ENCODE data around the gene RBM5.

The RBM5 gene

DNA sequence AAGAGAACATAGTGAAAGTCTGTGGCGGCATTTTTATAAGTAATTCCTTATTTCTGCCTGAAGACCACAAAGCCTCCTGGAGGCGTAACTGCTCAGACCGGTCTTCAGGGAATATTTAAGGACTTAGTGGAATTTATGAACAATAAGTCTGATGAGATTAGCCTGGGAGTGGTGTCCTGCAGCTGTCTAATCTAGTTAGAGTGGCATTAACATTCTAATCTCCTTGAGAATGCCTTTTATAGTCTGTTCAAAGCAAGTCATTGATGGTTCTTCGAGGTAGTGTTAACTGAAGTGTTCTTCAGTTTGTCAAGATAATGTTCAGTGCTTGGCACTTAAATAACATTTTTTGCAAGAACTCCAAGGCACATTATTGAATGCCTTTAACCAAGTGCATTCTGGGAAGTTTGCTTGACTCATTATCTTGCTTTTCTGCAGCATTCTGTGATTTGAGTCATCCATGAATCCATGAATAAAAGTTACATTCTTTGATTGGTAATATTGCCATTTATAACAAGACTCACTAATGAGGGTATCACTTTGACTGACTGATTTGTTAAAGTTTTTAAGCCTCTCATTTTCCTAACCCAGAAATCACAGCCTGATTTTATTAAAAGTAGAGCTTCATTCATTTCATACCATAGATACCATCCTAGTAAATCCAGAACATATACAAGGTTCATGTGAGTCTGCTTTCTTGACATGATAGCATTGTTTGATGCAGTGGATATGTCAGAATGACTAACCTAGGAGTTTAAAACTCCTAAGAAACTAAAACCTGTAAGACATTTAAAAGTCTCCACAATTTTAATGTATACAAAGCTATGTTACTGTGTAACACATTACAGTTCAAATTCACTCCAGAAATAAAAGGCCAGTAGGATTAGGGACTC lies 12.5 kb downstream of the RBM5 start:
- peaks cover 100% of the 10 kb centered on the region for H3K36me3 Mint-ChIP-seq (ENCODE audit: insufficient read depth)
- ATAC-seq (replicated peaks) (no peak), DNase-seq (no peak)
- no peaks in the 10 kb centered on the region for H3K9me3 Mint-ChIP-seq
- no peak overlapping the region for H3K4me3 Mint-ChIP-seq
- peaks cover 2 to 4% of the 10 kb centered on the region in 2 donors for H3K4me1 Mint-ChIP-seq (ENCODE audit: low read depth in 2 of 2)
- peak overlapping the region in 1 of 2 donors; percentile 64 for H3K27ac Mint-ChIP-seq
- H3K27me3 Mint-ChIP-seq: no peaks in the 10 kb centered on the region

- H3K4me3 Mint-ChIP-seq: no peak overlapping the region
- peaks cover 100% of the 10 kb centered on the region for H3K36me3 Mint-ChIP-seq (ENCODE audit: insufficient read depth)
- DNase-seq: no peak
- H3K4me1 Mint-ChIP-seq (ENCODE audit: low read depth in 2 of 2): no peaks in the 10 kb centered on the region
- no peaks in the 10 kb centered on the region for H3K27me3 Mint-ChIP-seq
- no peak for ATAC-seq (replicated peaks)
- no peak overlapping the region for H3K27ac Mint-ChIP-seq
- H3K9me3 Mint-ChIP-seq: no peaks in the 10 kb centered on the region
Observed at GRCh38 chr3:50102558-50102957, 13.8 kb downstream of the RBM5 start.

- peaks cover 100% of the 10 kb centered on the region for H3K36me3 Mint-ChIP-seq (ENCODE audit: insufficient read depth)
- DNase-seq: no peak
- H3K27ac Mint-ChIP-seq: peak overlapping the region; percentile 39 to 92
- ATAC-seq (replicated peaks): peak; percentile 90
- peaks cover 3 to 13% of the 10 kb centered on the region in 2 donors for H3K4me1 Mint-ChIP-seq (ENCODE audit: low read depth in 2 of 2)
- no peaks in the 10 kb centered on the region for H3K27me3 Mint-ChIP-seq
- no peaks in the 10 kb centered on the region for H3K9me3 Mint-ChIP-seq
- peak overlapping the region in 1 of 2 donors; percentile 56 for H3K4me3 Mint-ChIP-seq
Observed at GRCh38 chr3:50111757-50112156, 23.0 kb downstream of the RBM5 start.

DNA sequence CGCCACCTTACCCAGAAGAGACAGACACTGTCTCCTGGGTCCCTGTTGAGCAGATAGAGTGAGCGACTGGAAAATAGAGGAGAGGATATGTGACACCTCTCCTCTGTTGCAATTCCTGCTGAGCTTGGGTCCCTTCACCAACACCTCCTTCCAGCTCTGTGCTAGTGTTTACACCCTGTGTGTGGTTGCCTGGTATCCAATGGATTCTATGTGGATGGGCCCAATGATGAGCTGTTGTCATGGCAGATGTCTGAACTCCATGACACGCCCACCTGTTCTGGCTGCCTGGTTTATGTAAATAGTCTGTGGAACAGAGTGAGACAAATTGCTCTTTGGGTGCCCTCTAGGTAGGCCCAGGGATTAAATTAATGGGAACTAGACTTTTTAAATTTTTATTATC lies 23.7 kb downstream of the RBM5 start:
- peaks cover 100% of the 10 kb centered on the region for H3K36me3 Mint-ChIP-seq (ENCODE audit: insufficient read depth)
- DNase-seq (no peak), ATAC-seq (replicated peaks) (peak; percentile 14)
- peaks cover 3 to 13% of the 10 kb centered on the region in 2 donors for H3K4me1 Mint-ChIP-seq (ENCODE audit: low read depth in 2 of 2)
- H3K27ac Mint-ChIP-seq: peak overlapping the region; percentile 9 to 39
- no peaks in the 10 kb centered on the region for H3K27me3 Mint-ChIP-seq
- no peaks in the 10 kb centered on the region for H3K9me3 Mint-ChIP-seq
- H3K4me3 Mint-ChIP-seq: no peak overlapping the region

DNA sequence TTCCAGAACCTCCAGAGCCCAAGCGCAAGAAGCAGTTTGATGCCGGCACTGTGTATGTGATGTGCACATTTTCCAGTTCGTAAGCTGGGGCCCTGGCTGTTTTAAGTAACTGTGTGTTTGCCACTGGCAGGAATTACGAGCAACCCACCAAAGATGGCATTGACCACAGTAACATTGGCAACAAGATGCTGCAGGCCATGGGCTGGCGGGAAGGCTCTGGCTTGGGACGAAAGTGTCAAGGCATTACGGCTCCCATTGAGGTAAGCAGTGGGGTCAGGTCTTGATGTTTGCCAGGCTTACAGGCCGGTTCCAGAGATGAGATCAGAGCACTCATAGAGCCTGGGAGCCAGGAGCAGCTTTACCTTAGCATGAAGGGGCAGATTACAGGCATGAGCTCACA lies 28.4 kb downstream of the RBM5 start:
- Mint-ChIP-seq H3K27ac (no peak overlapping the region), H3K36me3 (ENCODE audit: insufficient read depth) (peaks cover 90% of the 10 kb centered on the region), H3K4me3 (no peak overlapping the region), H3K4me1 (ENCODE audit: low read depth in 2 of 2) (peaks cover 0 to 3% of the 10 kb centered on the region in 2 donors), H3K27me3 (no peaks in the 10 kb centered on the region), H3K9me3 (no peaks in the 10 kb centered on the region)
- ATAC-seq (replicated peaks) (no peak), DNase-seq (no peak)

DNA sequence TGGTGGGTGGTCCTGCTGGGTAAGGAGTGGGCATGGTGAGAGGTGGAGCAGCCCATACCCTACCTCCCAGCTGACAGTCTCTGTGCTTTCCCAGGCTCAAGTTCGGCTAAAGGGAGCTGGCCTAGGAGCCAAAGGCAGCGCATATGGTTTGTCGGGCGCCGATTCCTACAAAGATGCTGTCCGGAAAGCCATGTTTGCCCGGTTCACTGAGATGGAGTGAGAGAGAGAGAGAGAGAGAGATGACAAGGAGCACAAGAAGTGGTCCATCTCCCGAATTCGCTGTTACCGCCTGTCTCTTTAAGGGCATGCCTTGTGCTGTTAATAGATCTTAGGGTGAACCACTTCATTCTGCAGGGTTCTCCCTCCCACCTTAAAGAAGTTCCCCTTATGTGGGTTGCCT lies 29.5 kb downstream of the RBM5 start:
- Mint-ChIP-seq H3K27ac (peak overlapping the region in 1 of 2 donors; percentile 69), H3K4me1 (ENCODE audit: low read depth in 2 of 2) (peaks cover 0 to 4% of the 10 kb centered on the region in 2 donors), H3K4me3 (no peak overlapping the region), H3K36me3 (ENCODE audit: insufficient read depth) (peaks cover 81% of the 10 kb centered on the region), H3K9me3 (no peaks in the 10 kb centered on the region), H3K27me3 (no peaks in the 10 kb centered on the region)
- DNase-seq: no peak
- ATAC-seq (replicated peaks): no peak

DNA sequence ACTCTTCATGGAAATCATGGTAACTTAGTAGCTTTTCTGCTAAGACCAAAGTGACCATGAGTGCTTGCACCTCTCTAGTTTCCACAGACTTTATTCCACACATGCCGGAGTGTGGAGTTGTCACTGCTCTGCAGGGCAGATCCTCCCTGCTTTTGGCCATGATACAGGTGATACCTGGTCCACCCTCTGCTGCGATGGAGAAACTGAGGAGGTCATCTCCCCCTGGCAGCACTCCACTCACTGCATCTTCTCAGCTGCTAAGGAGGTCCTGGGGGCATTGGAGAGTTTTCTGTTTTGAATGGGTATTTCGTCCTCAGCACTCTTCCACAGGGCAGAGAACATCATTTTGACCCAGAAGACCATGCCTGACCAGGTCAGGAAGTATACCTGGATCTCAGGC lies 31.1 kb downstream of the RBM5 start:
- Mint-ChIP-seq H3K27me3 (no peaks in the 10 kb centered on the region), H3K4me3 (no peak overlapping the region), H3K4me1 (ENCODE audit: low read depth in 2 of 2) (peaks cover 0 to 4% of the 10 kb centered on the region in 2 donors), H3K27ac (no peak overlapping the region), H3K9me3 (no peaks in the 10 kb centered on the region), H3K36me3 (ENCODE audit: insufficient read depth) (peaks cover 66% of the 10 kb centered on the region)
- DNase-seq: no peak
- ATAC-seq (replicated peaks): no peak

DNA sequence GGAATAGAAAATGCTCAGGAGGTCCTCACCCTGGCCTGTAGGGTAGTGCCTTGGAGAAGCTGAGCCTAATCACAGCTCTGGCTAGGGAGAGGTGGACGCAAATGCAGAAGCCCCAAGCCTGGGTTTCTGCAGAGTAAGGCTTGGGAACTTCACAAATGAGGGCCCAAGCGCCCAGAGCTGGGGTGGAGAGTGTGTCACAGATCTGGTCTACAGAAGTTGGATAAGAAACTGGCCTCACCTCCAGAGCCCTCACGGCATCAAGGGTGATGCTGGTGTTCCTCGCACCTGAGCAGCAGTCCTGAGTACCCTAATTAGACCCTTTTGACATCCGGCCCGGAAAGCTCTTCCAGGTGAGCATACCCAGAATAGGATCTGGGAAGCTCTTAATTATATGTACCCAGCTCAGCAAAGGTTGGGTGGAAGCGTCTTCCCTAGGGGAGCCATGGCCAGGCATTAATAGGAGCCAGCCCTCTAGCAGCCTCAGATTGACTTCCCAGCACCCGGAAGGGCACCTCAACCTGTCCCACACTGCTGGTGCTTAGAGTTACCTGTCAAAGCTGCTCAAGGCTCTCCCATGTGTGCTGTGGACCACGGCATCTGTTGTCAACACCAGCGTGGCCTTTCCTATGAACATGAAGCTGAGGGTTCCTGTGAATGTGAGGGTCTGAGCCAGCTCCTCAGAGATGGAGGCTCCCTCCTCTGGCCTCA lies 31.8 kb downstream of the RBM5 start:
- H3K36me3 Mint-ChIP-seq (ENCODE audit: insufficient read depth): peaks cover 61% of the 10 kb centered on the region
- DNase-seq (no peak), ATAC-seq (replicated peaks) (no peak)
- no peak overlapping the region for H3K4me3 Mint-ChIP-seq
- peaks cover 0 to 3% of the 10 kb centered on the region in 2 donors for H3K4me1 Mint-ChIP-seq (ENCODE audit: low read depth in 2 of 2)
- peak overlapping the region in 1 of 2 donors; percentile 44 for H3K27ac Mint-ChIP-seq
- H3K9me3 Mint-ChIP-seq: no peaks in the 10 kb centered on the region
- H3K27me3 Mint-ChIP-seq: no peaks in the 10 kb centered on the region

- peaks cover 0 to 3% of the 10 kb centered on the region in 2 donors for H3K4me1 Mint-ChIP-seq (ENCODE audit: low read depth in 2 of 2)
Observed at GRCh38 chr3:50121072-50122032, 32.6 kb downstream of the RBM5 start.

DNA sequence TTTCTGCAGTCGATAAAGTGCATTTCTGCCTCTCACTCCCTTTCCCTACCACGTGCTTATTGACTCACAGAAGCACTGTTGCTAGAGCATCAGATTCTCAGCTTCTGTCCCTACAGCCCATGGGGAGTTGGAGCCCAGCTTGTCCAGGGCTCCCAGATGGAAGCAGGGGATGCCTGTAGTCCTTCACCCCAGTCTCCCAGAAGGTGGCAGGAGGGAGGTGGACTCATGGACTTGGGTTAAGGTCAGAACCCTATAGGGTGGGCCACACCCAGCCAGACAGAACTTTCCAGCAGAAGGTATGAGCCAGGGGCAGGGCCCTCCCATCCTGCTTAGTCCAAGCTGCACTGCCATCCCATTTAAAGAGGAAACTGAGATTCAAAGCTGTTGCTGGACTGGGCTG lies 33.4 kb downstream of the RBM5 start:
- ATAC-seq (replicated peaks): no peak
- H3K36me3 Mint-ChIP-seq (ENCODE audit: insufficient read depth): peaks cover 55% of the 10 kb centered on the region
- peaks cover 0 to 3% of the 10 kb centered on the region in 2 donors for H3K4me1 Mint-ChIP-seq (ENCODE audit: low read depth in 2 of 2)
- no peaks in the 10 kb centered on the region for H3K27me3 Mint-ChIP-seq
- H3K9me3 Mint-ChIP-seq: no peaks in the 10 kb centered on the region
- DNase-seq: no peak
- peak overlapping the region in 1 of 2 donors; percentile 1 for H3K4me3 Mint-ChIP-seq
- peak overlapping the region; percentile 35 to 62 for H3K27ac Mint-ChIP-seq

More at GRCh38 chr3:50121072-50122032, 32.6 kb downstream of the RBM5 start:
- H3K9me3 Mint-ChIP-seq: no peaks in the 10 kb centered on the region
- peak; percentile 60 to 65 (median 61) for DNase-seq
- peak; percentile 92 for ATAC-seq (replicated peaks)
- peak overlapping the region; percentile 15 to 44 for H3K27ac Mint-ChIP-seq
- H3K4me3 Mint-ChIP-seq: no peak overlapping the region
- no peaks in the 10 kb centered on the region for H3K27me3 Mint-ChIP-seq
- H3K36me3 Mint-ChIP-seq (ENCODE audit: insufficient read depth): peaks cover 58% of the 10 kb centered on the region

DNA sequence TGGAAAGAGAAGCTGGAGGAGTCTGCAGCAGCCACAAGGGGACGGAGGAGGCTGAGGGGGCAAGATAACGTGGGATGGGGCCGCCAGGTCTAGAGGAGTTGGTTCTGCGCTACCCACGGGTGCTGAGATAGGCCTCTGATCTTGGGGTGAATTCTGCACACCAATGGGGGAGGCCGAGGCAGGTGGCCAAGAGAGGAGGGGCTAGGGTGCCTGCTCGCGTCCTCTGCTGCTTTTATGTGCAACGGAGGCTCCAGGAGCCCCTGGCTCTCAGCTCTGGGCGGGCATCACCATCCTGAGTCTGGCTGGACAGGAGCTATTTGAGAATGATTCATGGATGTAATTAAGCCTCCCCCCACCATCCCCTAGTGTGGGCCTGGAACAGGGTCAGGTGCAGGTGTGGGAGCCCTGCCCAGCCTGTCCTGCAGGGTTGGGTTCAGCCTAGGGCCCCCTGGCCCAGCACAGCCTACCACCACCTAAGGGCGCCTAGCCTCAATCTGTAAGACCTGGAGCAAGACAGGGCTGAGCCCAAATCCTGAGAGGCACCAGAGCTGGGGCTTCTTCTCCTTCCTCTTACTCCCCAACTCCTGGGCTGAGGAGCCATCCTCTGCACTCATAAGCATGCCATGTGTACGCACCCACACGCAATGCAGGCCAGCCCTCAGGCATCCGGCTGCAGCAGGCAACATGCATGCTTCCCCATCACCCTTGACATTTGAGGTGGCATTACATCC lies 34.1 kb downstream of the RBM5 start:
- no peaks in the 10 kb centered on the region for H3K27me3 Mint-ChIP-seq
- H3K4me3 Mint-ChIP-seq: peak overlapping the region in 1 of 2 donors; percentile 1
- peak overlapping the region; percentile 35 to 62 for H3K27ac Mint-ChIP-seq
- DNase-seq (no peak), ATAC-seq (replicated peaks) (no peak)
- H3K36me3 Mint-ChIP-seq (ENCODE audit: insufficient read depth): peaks cover 52% of the 10 kb centered on the region
- no peaks in the 10 kb centered on the region for H3K9me3 Mint-ChIP-seq
- H3K4me1 Mint-ChIP-seq (ENCODE audit: low read depth in 2 of 2): peaks cover 0 to 3% of the 10 kb centered on the region in 2 donors

DNA sequence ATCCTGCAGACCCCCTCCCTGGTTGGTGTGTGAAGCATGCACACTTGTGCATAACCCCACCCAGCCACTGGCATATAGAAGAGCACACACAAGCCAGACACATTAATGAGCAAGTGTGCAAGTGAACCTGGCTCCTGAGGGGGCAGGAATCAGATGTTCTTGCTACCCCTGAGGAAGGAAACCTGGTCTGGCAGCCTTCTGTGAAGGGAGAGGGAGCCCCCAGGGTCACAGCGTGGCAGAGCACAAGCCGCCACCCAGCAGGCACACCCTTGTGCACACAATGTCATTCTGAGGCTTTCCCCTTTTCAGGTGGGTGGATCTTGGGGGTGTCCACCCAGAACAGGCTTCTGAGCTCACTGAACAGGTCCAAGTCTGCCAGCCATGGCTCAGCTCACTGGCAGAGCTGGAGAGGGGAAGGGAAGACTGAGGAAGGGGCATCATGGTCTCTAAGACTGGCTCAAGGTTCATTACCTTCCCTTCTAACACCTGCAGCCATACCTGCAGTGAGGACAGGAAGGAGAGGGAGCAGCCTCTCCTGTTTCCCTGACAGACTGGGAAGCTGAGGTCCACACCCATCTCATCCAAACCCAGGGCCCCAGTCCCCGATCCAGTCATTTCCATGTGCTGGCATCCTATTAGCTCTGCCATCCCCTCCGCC lies 34.8 kb downstream of the RBM5 start:
- Mint-ChIP-seq H3K4me1 (ENCODE audit: low read depth in 2 of 2) (peaks cover 0 to 3% of the 10 kb centered on the region in 2 donors), H3K4me3 (no peak overlapping the region), H3K36me3 (ENCODE audit: insufficient read depth) (peaks cover 48% of the 10 kb centered on the region), H3K9me3 (no peaks in the 10 kb centered on the region), H3K27ac (peak overlapping the region in 1 of 2 donors; percentile 49), H3K27me3 (no peaks in the 10 kb centered on the region)
- DNase-seq: no peak
- no peak for ATAC-seq (replicated peaks)

All from effector memory CD8-positive, alpha-beta T cell (primary cell).